Skin epidermis (tissue), 12 donors: Measurements from ENCODE around the gene STARD6.
"Not testable (repeated sequence)": the region's sequence is repeated elsewhere in the genome, so short reads cannot be mapped to it uniquely, and the experiment has no call there.

Experiments used
- H3K27ac ChIP-seq, 21 experiments: fragments of 200-600 bp; sonication (generic) in 11 of 21; one replicate each; pipeline ENCODE4 v1.5.0; 2020; ENCODE audit warnings: mild to moderate bottlenecking in 3 of 21, inconsistent platforms in 2 of 21, moderate library complexity in 2 of 21
- H3K4me3 ChIP-seq, 7 experiments: fragments of 200-600 bp; sonication (generic) in 2 of 7; one replicate each; pipeline ENCODE4 v1.5.0; 2020; ENCODE audit warnings: inconsistent platforms in 2 of 7, mild to moderate bottlenecking in 2 of 7, moderate library complexity in 1 of 7

The STARD6 gene

GRCh38 chr18:54357082-54357659, 487 bp downstream of the STARD6 start:
- peak overlapping the region in 20 of 21 experiments; percentile 2 to 84 (median 64) for H3K27ac ChIP-seq
- peak overlapping the region; percentile 55 to 87 (median 72) for H3K4me3 ChIP-seq

- Histone ChIP-seq H3K4me3 (no peak overlapping the region), H3K27ac (no peak overlapping the region)
Measured at GRCh38 chr18:54351186-54351585, 6.5 kb downstream of the STARD6 start.

- H3K4me3 ChIP-seq: no peak overlapping the region
- no peak overlapping the region for H3K27ac ChIP-seq
Measured at GRCh38 chr18:54338230-54338629, 19.4 kb downstream of the STARD6 start.

- Histone ChIP-seq H3K4me3 (no peak overlapping the region), H3K27ac (no peak overlapping the region)
Measured at GRCh38 chr18:54335638-54336173, 22.0 kb downstream of the STARD6 start.

- no peak overlapping the region for H3K4me3 ChIP-seq
- H3K27ac ChIP-seq: no peak overlapping the region
Measured at GRCh38 chr18:54330768-54331548, 26.7 kb downstream of the STARD6 start.

GRCh38 chr18:54329787-54330186, 27.9 kb downstream of the STARD6 start:
- H3K27ac ChIP-seq: no peak overlapping the region
- H3K4me3 ChIP-seq: no peak overlapping the region

GRCh38 chr18:54327818-54328217, 29.8 kb downstream of the STARD6 start:
- H3K27ac ChIP-seq: no peak overlapping the region
- no peak overlapping the region for H3K4me3 ChIP-seq

GRCh38 chr18:54323970-54324369, 33.7 kb downstream of the STARD6 start:
- no peak overlapping the region for H3K27ac ChIP-seq
- H3K4me3 ChIP-seq: no peak overlapping the region

GRCh38 chr18:54323561-54323960, 34.1 kb downstream of the STARD6 start:
- Histone ChIP-seq H3K27ac (no peak overlapping the region), H3K4me3 (no peak overlapping the region)

- Histone ChIP-seq H3K27ac (no peak overlapping the region), H3K4me3 (no peak overlapping the region)
Measured at GRCh38 chr18:54316071-54316820, 41.4 kb downstream of the STARD6 start.

GRCh38 chr18:54309564-54309963, 48.1 kb downstream of the STARD6 start:
- H3K27ac ChIP-seq, H3K4me3 ChIP-seq: not testable (repeated sequence)

- H3K4me3 ChIP-seq: no peak overlapping the region
- no peak overlapping the region for H3K27ac ChIP-seq
Measured at GRCh38 chr18:54303408-54303807, 54.2 kb downstream of the STARD6 start.

- H3K4me3 ChIP-seq, H3K27ac ChIP-seq: not testable (repeated sequence)
Measured at GRCh38 chr18:54298991-54299390, 58.7 kb downstream of the STARD6 start.

GRCh38 chr18:54296062-54296461, 61.6 kb downstream of the STARD6 start:
- no peak overlapping the region for H3K4me3 ChIP-seq

GRCh38 chr18:54294274-54294673, 63.4 kb downstream of the STARD6 start:
- H3K4me3 ChIP-seq: no peak overlapping the region
- no peak overlapping the region for H3K27ac ChIP-seq

More at GRCh38 chr18:54296062-54296461, 61.6 kb downstream of the STARD6 start:
- no peak overlapping the region for H3K27ac ChIP-seq

GRCh38 chr18:54284981-54285785, 72.5 kb downstream of the STARD6 start:
- no peak overlapping the region for H3K4me3 ChIP-seq
- peak overlapping the region in 1 of 21 experiments; percentile 6 for H3K27ac ChIP-seq

GRCh38 chr18:54284535-54284934, 73.1 kb downstream of the STARD6 start:
- H3K27ac ChIP-seq: peak overlapping the region in 1 of 21 experiments; percentile 6
- no peak overlapping the region for H3K4me3 ChIP-seq

GRCh38 chr18:54280220-54280569, 77.5 kb downstream of the STARD6 start:
- no peak overlapping the region for H3K4me3 ChIP-seq
- no peak overlapping the region for H3K27ac ChIP-seq

- no peak overlapping the region for H3K27ac ChIP-seq
Measured at GRCh38 chr18:54279477-54280219, 78.0 kb downstream of the STARD6 start.

More at GRCh38 chr18:54279477-54280219, 78.0 kb downstream of the STARD6 start:
- H3K4me3 ChIP-seq: no peak overlapping the region
